Placental pericyte (primary cell): ENCODE measurements around the gene CRHR2. TPM values are rescaled to one million over a fixed set of nuclear protein-coding genes. Genes with fewer than 3 reads are reported as not detected.

Experiments
- total RNA-seq: library from RNA; depleted of rRNA; stranded (reverse); fragments of >200 nt; gene quantifications from 2 replicates; pipeline ENCODE4 v1.2.3, GENCODE V29; 2012

CRHR2 gene
- total RNA-seq: not detected in 2 replicates

GRCh38 chr7:30682212-30683083 is at the start of gene CRHR2:
CRHR2 (minus strand) TSS chr7:30682456; CDS start chr7:30682280, 176 bp downstream.

Other genes with a start within 250 kb of the CRHR2 start
- 4.6 and 6.0 TPM in 2 replicates for gene NOD1, start 203.7 kb downstream of the CRHR2 start, total RNA-seq
- gene GGCT, start 177.6 kb downstream of the CRHR2 start, total RNA-seq: 11.4 and 14.9 TPM in 2 replicates
- gene GARS1, start 87.6 kb downstream of the CRHR2 start, total RNA-seq: 347 and 788 TPM in 2 replicates
- 1.1 and 17.8 TPM in 2 replicates for gene INMT, start 69.7 kb upstream of the CRHR2 start, total RNA-seq
- gene MINDY4, start 89.0 kb upstream of the CRHR2 start, total RNA-seq: 6.6 and 18.3 TPM in 2 replicates
- 2.6 and 3.9 TPM in 2 replicates for gene AQP1, start 229.4 kb upstream of the CRHR2 start, total RNA-seq